ENCODE data around the gene CRB1.

DNA sequence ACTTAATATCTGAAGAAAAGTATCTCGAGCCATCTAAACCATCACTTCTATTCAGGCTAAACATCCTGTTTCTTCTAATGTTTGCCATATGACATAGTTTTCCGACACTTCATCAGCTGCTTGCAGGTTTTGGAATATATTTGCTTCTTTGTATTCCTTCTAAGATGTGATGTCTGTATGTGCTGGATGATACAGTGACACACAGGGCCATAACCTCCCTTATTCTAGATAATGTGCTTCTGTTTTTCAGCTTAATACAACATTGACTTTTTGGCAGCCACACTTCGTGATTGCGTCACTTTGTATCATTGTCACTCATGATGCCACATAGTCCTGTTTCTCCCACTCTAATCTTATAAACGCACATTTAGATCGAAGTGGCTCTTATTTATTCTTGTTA, 156.3 kb downstream of the CRB1 start:
- TF ChIP-seq, protein P1, sequence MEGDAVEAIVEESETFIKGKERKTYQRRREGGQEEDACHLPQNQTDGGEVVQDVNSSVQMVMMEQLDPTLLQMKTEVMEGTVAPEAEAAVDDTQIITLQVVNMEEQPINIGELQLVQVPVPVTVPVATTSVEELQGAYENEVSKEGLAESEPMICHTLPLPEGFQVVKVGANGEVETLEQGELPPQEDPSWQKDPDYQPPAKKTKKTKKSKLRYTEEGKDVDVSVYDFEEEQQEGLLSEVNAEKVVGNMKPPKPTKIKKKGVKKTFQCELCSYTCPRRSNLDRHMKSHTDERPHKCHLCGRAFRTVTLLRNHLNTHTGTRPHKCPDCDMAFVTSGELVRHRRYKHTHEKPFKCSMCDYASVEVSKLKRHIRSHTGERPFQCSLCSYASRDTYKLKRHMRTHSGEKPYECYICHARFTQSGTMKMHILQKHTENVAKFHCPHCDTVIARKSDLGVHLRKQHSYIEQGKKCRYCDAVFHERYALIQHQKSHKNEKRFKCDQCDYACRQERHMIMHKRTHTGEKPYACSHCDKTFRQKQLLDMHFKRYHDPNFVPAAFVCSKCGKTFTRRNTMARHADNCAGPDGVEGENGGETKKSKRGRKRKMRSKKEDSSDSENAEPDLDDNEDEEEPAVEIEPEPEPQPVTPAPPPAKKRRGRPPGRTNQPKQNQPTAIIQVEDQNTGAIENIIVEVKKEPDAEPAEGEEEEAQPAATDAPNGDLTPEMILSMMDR (IDR thresholded peaks at IDR 0.05), result no peak
- no peak for TF ChIP-seq POLR2AphosphoS5 (IDR thresholded peaks at IDR 0.05)

Measured in breast epithelium (tissue), 3 donors.